ENCODE results near the gene DUSP22.
A peak's percentile ranks its signal among the peaks of the same experiment; 100 is the strongest.
"Not testable (repeated sequence)": the region's sequence is repeated elsewhere in the genome, so short reads cannot be mapped to it uniquely, and the experiment has no call there.

Gene DUSP22, protein sequence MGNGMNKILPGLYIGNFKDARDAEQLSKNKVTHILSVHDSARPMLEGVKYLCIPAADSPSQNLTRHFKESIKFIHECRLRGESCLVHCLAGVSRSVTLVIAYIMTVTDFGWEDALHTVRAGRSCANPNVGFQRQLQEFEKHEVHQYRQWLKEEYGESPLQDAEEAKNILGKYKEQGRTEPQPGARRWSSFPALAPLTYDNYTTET

DNA sequence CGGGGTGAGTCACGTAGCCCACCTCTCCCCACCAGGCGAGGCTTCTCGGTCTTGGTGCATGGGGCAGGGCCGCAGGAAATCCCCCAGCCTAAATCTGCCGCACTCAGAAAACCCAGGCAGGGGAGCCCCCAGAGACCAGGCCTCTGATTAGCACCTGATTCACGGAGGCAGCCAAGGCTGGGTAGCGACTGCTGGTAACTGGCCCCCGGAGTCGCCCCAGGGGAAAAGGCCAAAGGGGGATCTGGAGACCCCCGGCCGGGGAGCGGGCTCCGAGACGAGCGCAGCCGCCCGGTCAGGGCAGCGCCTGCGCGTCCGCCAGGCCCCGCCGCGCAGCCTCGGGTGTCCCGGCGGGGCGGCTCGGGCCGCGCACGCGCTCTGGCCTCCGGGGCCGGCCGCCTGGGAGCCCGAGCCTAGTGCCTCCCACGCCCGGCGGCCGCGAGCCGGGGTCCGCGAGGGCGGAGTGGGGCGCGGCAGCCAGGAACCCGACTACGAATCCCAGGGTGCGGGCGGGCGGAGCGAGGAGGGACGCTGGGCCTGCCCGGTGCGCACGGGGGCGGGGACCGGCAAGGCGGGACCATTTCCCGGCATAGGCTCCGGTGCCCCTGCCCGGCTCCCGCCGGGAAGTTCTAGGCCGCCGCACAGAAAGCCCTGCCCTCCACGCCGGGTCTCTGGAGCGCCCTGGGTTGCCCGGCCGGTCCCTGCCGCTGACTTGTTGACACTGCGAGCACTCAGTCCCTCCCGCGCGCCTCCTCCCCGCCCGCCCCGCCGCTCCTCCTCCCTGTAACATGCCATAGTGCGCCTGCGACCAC, at the start of gene DUSP22:
Gene DUSP22, plus strand, starts transcription at position 791 of the 809 bp plus-strand sequence. CDS start 53 bp downstream, outside the sequence.
- DNase-seq (ENCODE audit: low read depth in 2 of 3, low spot score in 1 of 3): peak; percentile 63 to 82 (median 69)

- no peak for DNase-seq (ENCODE audit: low read depth in 2 of 3, low spot score in 1 of 3)
These were observed 45.9 kb upstream of the DUSP22 start for GRCh38 chr6:246352-246751.

GRCh38 chr6:247351-247750, 44.9 kb upstream of the DUSP22 start:
- no peak for DNase-seq (ENCODE audit: low read depth in 2 of 3, low spot score in 1 of 3)

DNA sequence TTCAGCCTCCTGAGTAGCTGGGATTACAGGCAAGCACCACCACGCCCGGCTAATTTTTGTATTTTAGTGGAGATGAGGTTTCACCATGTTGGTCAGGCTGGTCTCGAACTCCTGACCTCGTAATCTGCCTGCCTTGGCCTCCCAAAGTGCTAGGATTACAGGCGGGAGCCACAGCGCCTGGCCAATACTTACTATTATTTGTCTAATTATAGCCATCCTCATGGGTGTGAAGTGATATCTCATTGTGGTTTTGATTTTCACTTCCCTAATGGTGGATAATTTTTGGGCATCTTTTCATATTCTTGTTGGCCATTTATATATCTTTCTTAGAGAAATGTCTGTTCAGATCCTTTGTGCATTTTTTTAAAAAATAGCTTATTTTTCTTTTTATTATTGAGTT, 44.2 kb upstream of the DUSP22 start:
- DNase-seq (ENCODE audit: low read depth in 2 of 3, low spot score in 1 of 3): not testable (repeated sequence)

- no peak for DNase-seq (ENCODE audit: low read depth in 2 of 3, low spot score in 1 of 3)
These were observed 41.6 kb upstream of the DUSP22 start for GRCh38 chr6:250676-251075.

DNA sequence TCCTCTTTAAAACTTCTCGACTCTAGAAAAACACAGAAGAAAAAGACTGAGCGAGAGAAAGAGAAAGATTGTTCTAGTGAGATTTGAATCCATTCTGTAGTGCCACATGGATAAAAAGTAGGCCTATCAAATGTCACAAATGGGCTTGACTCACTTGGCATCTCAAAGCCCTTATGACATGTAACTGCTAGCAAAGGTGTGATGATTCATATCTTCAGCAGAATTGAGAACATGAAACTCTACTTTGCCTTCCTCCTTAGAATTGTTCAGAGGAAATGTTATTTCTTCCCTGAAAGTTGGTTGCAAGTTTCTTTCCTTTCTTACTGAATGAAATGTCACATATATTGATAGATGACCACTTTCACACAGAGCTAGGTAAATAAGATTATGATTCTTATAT, 40.4 kb upstream of the DUSP22 start:
- DNase-seq (ENCODE audit: low read depth in 2 of 3, low spot score in 1 of 3): no peak

GRCh38 chr6:252775-253535, 39.3 kb upstream of the DUSP22 start:
- DNase-seq (ENCODE audit: low read depth in 2 of 3, low spot score in 1 of 3): no peak

DNA sequence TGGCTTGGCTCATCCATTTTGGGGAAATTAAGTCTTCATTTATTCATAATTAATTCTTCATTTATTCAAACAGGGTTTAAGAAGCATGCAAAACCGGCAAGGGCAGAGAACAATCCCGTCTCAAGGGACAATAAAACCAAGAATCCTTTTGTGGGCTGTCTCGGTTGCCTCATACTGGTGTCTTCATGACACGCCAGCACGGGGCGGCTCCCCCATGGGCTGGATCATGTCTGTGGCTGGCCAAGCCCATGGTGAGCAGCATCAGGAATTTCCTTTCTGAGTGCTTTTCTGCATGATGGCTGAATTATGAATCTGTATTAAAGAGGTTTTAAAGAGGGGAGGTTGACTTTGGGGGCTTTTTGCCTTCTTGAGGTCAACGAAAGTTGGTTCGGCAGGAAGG, 38.3 kb upstream of the DUSP22 start:
- no peak for DNase-seq (ENCODE audit: low read depth in 2 of 3, low spot score in 1 of 3)

DNA sequence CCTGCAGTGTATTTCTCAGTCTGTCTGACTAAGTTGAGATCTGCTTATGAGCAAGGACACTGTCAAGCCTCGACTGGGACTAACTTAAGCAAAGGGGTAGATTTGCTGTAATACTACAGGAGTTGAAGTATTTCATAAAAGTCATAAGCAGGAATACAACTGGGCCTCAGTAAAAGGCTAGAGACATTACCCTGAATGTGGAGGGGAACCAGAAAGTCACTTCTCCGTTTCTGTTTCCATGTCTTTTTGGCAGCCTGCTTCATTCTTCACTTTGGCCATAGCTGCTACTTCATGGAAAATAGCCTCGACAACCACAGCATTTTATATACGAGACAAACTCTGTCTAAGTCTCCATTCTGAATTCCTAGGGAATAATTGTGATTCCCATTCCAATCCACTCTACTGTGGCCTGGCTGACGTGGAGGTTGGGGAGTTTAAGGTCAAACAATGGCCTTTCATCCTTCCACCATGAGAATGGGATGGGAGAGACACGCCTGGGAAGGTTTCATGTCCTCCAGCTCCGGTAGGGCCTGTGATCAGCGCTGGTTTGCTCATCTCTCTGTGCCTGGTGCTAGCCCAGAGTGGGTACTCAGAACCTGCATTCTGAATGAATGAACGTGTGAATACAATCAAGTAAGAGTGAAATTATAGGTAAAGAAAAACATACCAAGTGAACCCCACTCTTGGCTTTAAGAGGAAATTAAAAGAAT, 37.1 kb upstream of the DUSP22 start:
- DNase-seq (ENCODE audit: low read depth in 2 of 3, low spot score in 1 of 3): no peak

- DNase-seq (ENCODE audit: low read depth in 2 of 3, low spot score in 1 of 3): no peak
These were observed 36.6 kb upstream of the DUSP22 start for GRCh38 chr6:255751-256083.

- DNase-seq (ENCODE audit: low read depth in 2 of 3, low spot score in 1 of 3): no peak
These were observed 36.1 kb upstream of the DUSP22 start for GRCh38 chr6:256169-256568.

- DNase-seq (ENCODE audit: low read depth in 2 of 3, low spot score in 1 of 3): no peak
These were observed 35.1 kb upstream of the DUSP22 start for GRCh38 chr6:257031-257725.

DNA sequence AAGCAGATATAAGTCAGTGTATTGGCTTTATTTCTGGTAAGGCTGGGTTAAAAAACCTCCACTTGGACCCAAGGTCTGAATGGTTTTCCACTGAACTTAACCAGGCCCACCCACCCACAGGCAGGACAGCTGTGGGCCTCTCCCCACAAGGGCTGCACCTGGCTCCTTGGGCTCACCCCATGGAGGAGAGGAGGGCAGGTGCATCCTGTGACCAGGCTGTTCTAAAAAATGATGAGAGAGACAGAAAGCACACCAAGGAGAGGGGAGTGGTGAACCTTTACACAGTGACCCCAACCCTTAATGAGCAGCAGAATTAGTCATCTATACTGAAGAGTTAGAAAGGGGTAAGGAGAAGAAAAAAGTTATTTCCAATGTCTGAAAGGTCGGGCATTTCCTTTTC, 34.5 kb upstream of the DUSP22 start:
- DNase-seq (ENCODE audit: low read depth in 2 of 3, low spot score in 1 of 3): no peak

DNA sequence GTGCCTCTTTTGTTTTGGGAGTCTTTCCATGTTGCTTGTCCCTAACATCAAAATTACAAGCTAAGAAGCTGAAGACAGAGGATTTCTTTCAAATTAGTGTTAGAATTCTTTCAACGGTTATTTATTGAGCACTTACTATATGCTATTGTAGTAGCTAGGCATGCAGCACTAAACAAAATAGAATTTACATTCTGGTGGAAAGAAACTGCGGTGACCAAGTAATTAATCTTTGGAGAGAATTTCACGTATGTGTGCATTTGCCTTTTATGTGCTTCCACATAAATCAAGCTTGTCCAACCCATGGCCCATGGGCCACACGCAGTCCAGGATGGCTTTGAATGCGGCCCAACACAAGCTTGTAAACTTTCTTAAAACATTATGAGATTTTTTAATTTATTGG, 33.0 kb upstream of the DUSP22 start:
- no peak for DNase-seq (ENCODE audit: low read depth in 2 of 3, low spot score in 1 of 3)

DNA sequence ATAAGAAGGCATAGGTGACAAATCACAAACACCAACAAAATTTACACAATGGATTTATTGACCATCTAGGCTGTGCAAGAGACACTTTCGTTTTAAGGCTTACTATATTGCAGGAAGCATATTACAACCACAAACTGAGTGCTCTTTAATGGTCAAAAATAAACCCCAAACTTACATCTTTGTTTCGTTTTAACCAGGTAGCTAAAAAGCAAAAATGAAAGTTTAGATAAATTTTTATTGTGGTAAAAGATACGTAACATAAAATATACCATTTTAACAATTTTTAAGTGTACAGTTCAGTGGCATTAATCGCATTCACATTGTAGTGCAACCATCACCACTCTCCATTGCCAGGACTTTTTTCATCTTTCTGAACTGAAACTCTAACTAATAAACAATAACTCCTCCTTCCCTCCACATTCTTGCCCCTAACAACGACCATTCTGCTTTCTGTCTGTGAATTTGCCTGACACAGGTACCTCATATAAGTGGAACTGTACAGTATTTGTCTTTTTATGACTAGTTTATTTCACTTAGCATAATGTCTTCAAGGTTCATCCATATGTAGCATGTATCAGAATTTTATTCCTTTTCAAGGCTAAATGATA, 32.3 kb upstream of the DUSP22 start:
- DNase-seq (ENCODE audit: low read depth in 2 of 3, low spot score in 1 of 3): no peak

DNA sequence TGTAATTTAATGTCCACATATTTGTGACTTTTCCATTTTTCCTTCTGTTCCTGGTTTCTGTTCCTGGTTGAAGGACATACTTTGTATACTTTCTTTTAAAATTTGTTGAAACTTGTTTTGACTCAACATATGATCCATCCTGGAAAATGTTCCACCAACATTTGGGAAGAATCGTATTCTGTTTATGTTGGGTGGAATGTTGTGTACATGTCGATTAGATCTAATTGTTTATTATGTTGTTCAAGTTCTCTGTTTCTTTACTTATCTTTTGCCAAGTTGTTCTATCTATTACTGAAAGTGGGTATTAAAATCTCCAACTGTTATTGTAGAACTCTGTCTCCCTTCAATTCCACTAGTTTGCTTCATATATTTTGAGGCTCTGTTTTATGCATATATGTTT, 27.7 kb upstream of the DUSP22 start:
- no peak for DNase-seq (ENCODE audit: low read depth in 2 of 3, low spot score in 1 of 3)

DNA sequence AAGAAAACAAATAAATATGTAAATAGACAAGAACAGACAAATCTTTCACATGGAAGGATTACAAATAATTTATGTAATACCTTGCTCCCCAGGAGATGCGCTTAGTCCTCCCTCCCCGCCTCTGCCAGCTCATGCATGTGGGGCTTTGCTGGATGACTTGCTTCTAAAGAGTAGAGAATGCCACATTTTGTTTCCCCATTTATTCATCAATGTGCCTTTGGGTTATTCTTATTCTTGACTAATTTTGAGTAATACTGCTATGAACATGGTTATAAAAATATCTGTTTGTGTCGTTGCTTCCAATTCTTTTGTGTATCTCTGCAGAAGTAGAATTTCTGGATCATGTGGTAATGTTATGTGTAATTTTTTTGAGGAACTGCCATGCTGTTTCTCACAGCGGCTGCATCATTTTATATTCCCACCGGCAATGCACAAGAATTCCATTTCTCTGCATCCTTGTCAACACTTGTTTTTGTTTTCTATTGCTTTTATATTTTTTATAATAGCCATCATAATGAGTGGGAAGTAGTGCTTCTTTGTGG, 23.8 kb upstream of the DUSP22 start:
- DNase-seq (ENCODE audit: low read depth in 2 of 3, low spot score in 1 of 3): no peak

GRCh38 chr6:273551-274058, 18.7 kb upstream of the DUSP22 start:
- DNase-seq (ENCODE audit: low read depth in 2 of 3, low spot score in 1 of 3): no peak

GRCh38 chr6:277746-278145, 14.5 kb upstream of the DUSP22 start:
- DNase-seq (ENCODE audit: low read depth in 2 of 3, low spot score in 1 of 3): no peak

DNA sequence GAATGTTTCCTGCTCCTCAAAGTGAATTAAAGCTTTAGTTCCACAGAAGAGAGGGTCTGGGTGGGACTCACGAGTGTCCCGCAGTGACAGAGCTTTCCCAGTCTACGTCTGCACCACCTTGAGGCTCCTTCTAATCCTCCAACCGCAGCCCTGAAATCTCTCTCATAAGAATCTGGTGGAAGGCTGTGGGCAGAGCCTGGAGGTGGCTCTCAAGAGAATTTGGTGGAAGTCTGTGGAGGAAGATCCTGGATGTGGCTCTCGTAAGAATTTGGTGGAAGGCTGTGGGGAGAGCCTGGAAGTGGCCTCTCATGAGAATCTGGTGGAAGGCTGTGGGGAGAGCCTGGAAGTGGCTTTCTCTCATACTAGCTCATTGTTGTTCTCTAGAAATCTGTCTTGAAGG, 13.8 kb upstream of the DUSP22 start:
- DNase-seq (ENCODE audit: low read depth in 2 of 3, low spot score in 1 of 3): no peak
